Spleen (tissue), 7 donors: ENCODE results near the gene ZNF320.

Experiments used
- CTCF ChIP-seq, 11 experiments: fragments of 200-600 bp in 7 of 11; fragments of 450-650 bp in 4 of 11; sonication (generic) in 4 of 11; IDR thresholded peaks in 8 of 11; conservative IDR thresholded peaks in 3 of 11; 1 replicate in 7 of 11; 2 replicates in 4 of 11; pipeline versions ENCODE4 v1.4.0 to v1.8.0; 2016 to 2021; ENCODE audit warnings: antibody characterized with exemption in 11 of 11, inconsistent platforms in 4 of 11, mild to moderate bottlenecking in 1 of 11
- POLR2A ChIP-seq, 3 donors: fragments of 450-650 bp; IDR thresholded peaks; one replicate each; pipeline ENCODE4 v1.5.1; 2017; ENCODE audit warnings: antibody characterized with exemption in 3 of 3, mild to moderate bottlenecking in 1 of 3
- POLR2AphosphoS5 ChIP-seq, 3 donors: sonication (generic); formaldehyde crosslinking; IDR thresholded peaks; one replicate each; pipeline ENCODE4 v1.5.1; 2017; ENCODE audit warnings: antibody characterized with exemption in 3 of 3
- donor health status: DM: no; HTN: no; CAD: no; lungs with moderate emphysema.
- donor health status: DM: no; HTN: no; CAD: no.
- donor health status: DM: no; HTN: no; CAD: no.

DNA sequence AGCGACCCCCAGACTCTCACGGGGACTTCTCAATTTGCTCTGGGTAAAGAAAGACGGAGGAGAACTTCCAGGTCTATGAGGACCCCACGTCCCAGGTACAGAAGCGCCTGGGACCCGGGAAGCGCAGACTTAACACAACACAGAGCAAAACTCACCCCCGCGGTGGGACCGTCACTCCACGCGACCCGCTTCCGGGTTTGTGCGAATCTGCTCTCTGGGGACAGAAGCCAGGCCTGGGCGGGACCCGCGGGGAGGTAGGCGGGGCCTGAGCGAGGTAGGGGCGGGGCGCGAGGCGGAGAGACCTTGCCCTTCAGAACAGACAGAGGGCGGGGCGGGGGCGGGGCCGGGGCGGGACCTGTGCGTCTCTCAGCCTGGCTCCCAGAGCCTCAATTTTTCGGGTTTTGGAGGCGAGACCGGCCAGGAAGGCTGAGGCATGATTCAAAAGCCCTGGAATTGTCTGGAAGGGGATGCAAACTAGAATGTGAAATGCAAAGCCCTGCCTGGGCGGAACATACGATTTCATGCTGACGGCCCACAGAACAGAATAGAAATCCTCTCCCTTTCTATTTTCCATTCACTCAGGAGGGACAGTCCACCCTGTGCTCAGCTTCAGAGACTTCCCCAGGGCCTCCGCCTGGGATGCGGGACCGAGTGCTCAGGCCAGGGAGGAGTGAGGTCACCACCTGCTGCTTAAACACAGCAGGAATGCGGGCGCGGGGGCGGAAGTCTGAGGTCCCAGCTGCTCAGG is 45.1 kb upstream of the ZNF320 start:
- TF ChIP-seq CTCF (IDR thresholded peaks at IDR 0.05 in 8 of 11, conservative IDR thresholded peaks at IDR 0.05 in 3 of 11) = peak in 2 of 11 experiments; percentile 31 to 35
- TF ChIP-seq POLR2A (IDR thresholded peaks at IDR 0.05) = peak in 2 of 3 donors; percentile 40 to 81
- peak; percentile 95 to 98 (median 96) for TF ChIP-seq POLR2AphosphoS5 (IDR thresholded peaks at IDR 0.05)
